ENCODE measurements around the gene TSC22D2. TPM values are rescaled to one million over a fixed set of nuclear protein-coding genes. Genes with fewer than 3 reads are reported as not detected.

TSC22D2 gene
- total RNA-seq, 1 experiment from 2014 or later, result 43.1 TPM

DNA sequence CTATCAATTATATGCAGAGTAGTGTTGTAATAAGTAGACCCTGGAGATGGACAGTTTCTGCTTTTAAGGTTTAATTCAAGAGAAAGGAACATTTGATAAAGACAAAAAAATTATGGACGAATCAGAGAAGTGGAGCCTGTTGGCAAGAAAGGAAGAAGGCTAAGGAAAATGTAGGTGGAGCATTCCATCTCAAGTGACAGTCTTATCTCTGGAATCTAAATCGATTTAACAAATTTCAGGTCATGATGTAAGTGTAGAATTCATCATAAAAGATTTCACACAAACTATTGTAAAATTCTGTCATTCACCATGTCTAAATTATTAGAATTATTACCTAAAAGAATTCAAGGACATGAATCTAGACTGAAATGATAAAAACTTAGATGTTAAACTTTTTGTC, 36.3 kb downstream of the TSC22D2 start:
- TF ChIP-seq, protein P1, sequence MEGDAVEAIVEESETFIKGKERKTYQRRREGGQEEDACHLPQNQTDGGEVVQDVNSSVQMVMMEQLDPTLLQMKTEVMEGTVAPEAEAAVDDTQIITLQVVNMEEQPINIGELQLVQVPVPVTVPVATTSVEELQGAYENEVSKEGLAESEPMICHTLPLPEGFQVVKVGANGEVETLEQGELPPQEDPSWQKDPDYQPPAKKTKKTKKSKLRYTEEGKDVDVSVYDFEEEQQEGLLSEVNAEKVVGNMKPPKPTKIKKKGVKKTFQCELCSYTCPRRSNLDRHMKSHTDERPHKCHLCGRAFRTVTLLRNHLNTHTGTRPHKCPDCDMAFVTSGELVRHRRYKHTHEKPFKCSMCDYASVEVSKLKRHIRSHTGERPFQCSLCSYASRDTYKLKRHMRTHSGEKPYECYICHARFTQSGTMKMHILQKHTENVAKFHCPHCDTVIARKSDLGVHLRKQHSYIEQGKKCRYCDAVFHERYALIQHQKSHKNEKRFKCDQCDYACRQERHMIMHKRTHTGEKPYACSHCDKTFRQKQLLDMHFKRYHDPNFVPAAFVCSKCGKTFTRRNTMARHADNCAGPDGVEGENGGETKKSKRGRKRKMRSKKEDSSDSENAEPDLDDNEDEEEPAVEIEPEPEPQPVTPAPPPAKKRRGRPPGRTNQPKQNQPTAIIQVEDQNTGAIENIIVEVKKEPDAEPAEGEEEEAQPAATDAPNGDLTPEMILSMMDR (IDR thresholded peaks at IDR 0.05), result no peak
- TF ChIP-seq, protein P2, sequence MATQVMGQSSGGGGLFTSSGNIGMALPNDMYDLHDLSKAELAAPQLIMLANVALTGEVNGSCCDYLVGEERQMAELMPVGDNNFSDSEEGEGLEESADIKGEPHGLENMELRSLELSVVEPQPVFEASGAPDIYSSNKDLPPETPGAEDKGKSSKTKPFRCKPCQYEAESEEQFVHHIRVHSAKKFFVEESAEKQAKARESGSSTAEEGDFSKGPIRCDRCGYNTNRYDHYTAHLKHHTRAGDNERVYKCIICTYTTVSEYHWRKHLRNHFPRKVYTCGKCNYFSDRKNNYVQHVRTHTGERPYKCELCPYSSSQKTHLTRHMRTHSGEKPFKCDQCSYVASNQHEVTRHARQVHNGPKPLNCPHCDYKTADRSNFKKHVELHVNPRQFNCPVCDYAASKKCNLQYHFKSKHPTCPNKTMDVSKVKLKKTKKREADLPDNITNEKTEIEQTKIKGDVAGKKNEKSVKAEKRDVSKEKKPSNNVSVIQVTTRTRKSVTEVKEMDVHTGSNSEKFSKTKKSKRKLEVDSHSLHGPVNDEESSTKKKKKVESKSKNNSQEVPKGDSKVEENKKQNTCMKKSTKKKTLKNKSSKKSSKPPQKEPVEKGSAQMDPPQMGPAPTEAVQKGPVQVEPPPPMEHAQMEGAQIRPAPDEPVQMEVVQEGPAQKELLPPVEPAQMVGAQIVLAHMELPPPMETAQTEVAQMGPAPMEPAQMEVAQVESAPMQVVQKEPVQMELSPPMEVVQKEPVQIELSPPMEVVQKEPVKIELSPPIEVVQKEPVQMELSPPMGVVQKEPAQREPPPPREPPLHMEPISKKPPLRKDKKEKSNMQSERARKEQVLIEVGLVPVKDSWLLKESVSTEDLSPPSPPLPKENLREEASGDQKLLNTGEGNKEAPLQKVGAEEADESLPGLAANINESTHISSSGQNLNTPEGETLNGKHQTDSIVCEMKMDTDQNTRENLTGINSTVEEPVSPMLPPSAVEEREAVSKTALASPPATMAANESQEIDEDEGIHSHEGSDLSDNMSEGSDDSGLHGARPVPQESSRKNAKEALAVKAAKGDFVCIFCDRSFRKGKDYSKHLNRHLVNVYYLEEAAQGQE (IDR thresholded peaks at IDR 0.05; ENCODE audit: insufficient read depth in 1 of 2, low read depth in 2 of 2, low read length in 1 of 2), result no peak
- no peak for TF ChIP-seq POLR2AphosphoS5 (IDR thresholded peaks at IDR 0.05; ENCODE audit: low read depth, low read length)
- no peak for TF ChIP-seq SIN3A (IDR thresholded peaks at IDR 0.05; ENCODE audit: borderline replicate concordance, insufficient read depth, low read depth, low read length)
- no peak for TF ChIP-seq TCF7L2 (IDR thresholded peaks at IDR 0.05; ENCODE audit: low read depth, low read length)
- Histone ChIP-seq H3K4me1 (ENCODE audit: control insufficient read depth, insufficient read depth, low read length) (peaks cover 47% of the 10 kb centered on the region), H3K27me3 (ENCODE audit: control insufficient read depth, insufficient read depth, low read length) (no peaks in the 10 kb centered on the region), H3K9me3 (ENCODE audit: control insufficient read depth, insufficient read depth, low read depth, low read length) (no peaks in the 10 kb centered on the region), H3K27ac (ENCODE audit: low read length) (no peak overlapping the region), H3K36me3 (ENCODE audit: control insufficient read depth, insufficient read depth, low read length) (peaks cover 6% of the 10 kb centered on the region; the same call in 1 of the 2 replicates), H3K4me3 (ENCODE audit: low read depth in 2 of 2, low read length in 2 of 2) (no peak overlapping the region)
- intact Hi-C loops (cut with micrococcal nuclease; ENCODE audit: unreplicated experiment) (no loop called here), in situ Hi-C loops (cut with HindIII; ENCODE audit: low pct_unique_long_range_greater_than_20kb, low sequenced_read_pairs) (no loop called here)
- ChIA-PET CTCF (no interaction called here), POLR2A (no interaction called here)
- ATAC-seq, result no peak
- BruUV-seq (replicated peaks), result no TSS peak
- no peak for DNase-seq (ENCODE audit: low read depth, low spot score)

DNA sequence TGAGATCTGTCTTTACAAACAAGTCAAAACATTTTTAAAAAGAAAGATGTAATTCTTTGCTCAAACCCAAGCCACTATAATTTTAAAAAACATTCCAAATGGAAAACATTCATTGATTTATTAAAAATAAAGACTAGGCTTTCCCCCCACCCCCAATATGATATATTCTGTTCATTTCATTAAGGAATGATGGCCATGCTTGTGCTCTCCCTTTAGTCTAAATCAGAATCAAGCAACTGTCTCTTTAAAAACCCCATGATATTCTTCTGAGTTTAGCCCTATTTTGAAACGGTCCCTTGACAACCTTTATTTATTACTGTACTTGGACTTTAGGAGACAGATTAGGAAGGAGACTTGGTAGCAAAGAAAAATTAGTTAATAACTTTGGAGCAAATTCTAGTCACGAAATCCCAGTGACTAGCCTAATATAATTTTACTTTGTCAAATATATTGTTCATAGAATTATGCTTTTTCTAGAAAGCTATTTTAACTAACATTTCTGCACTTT, 38.4 kb downstream of the TSC22D2 start:
- intact Hi-C loops (cut with micrococcal nuclease; ENCODE audit: unreplicated experiment), result loop anchor here (5.0 kb wide), 1 partner anchor 34 kb away; no protein-coding TSS in a partner anchor
- in situ Hi-C loops (cut with HindIII; ENCODE audit: low pct_unique_long_range_greater_than_20kb, low sequenced_read_pairs), result no loop called here
- Histone ChIP-seq H3K36me3 (ENCODE audit: control insufficient read depth, insufficient read depth, low read length) (no peaks in the 10 kb centered on the region), H3K27ac (ENCODE audit: low read length) (peak overlapping the region; percentile 78), H3K4me3 (ENCODE audit: low read depth in 2 of 2, low read length in 2 of 2) (no peak overlapping the region), H3K4me1 (ENCODE audit: control insufficient read depth, insufficient read depth, low read length) (peaks cover 63% of the 10 kb centered on the region), H3K27me3 (ENCODE audit: control insufficient read depth, insufficient read depth, low read length) (no peaks in the 10 kb centered on the region), H3K9me3 (ENCODE audit: control insufficient read depth, insufficient read depth, low read depth, low read length) (no peaks in the 10 kb centered on the region)
- TF ChIP-seq SIN3A (IDR thresholded peaks at IDR 0.05; ENCODE audit: borderline replicate concordance, insufficient read depth, low read depth, low read length) (no peak), POLR2AphosphoS5 (IDR thresholded peaks at IDR 0.05; ENCODE audit: low read depth, low read length) (no peak), TCF7L2 (IDR thresholded peaks at IDR 0.05; ENCODE audit: low read depth, low read length) (no peak)
- TF ChIP-seq, protein P2 (IDR thresholded peaks at IDR 0.05; ENCODE audit: insufficient read depth in 1 of 2, low read depth in 2 of 2, low read length in 1 of 2), result no peak
- TF ChIP-seq, protein P1 (IDR thresholded peaks at IDR 0.05), result no peak
- ChIA-PET CTCF (no interaction called here), POLR2A (no interaction called here)
- BruUV-seq (replicated peaks), result TSS peak; percentile 14
- no peak for ATAC-seq
- no peak for DNase-seq (ENCODE audit: low read depth, low spot score)
